ENCODE data around the gene DIP2B.
"Not testable (repeated sequence)": the region's sequence is repeated elsewhere in the genome, so short reads cannot be mapped to it uniquely, and the experiment has no call there.

Gene DIP2B

DNA sequence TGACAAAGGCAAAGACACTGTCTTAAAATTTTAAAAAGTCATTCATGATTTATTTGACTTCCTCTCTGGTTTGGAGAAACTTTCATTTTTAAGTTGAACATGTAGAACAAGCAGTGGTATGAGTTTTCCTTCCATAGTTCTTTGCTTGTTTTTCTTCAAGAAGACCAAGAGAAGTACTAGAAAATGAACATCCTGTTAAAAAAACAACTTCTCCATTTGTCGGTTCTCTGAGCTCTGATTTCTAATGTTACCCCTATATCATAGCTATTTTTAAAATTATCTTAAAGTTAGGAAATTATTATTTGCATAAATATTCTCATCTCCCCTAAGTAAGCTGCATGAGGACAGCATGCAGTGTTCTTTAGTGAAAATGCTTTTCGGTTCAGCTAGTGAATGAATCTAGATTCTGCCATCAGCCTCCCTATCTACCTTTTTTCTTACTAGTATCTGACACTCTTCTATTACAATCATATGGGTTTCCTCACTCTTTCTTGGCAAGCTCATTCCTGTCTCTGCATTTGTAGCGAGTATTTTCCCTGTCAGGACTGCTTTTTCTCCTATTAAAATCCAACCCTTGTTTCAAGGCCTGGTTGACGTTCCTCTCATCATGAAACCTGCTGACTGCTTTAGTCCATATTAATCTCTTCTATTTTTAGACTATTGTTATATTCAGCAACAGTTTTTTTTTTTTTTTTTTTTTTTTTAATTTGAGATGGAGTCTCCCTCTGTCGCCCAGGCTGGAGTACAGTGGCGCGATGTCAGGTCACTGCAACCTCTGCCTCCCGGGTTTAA is 15.8 kb downstream of the DIP2B start:
- TF ChIP-seq, protein P1, sequence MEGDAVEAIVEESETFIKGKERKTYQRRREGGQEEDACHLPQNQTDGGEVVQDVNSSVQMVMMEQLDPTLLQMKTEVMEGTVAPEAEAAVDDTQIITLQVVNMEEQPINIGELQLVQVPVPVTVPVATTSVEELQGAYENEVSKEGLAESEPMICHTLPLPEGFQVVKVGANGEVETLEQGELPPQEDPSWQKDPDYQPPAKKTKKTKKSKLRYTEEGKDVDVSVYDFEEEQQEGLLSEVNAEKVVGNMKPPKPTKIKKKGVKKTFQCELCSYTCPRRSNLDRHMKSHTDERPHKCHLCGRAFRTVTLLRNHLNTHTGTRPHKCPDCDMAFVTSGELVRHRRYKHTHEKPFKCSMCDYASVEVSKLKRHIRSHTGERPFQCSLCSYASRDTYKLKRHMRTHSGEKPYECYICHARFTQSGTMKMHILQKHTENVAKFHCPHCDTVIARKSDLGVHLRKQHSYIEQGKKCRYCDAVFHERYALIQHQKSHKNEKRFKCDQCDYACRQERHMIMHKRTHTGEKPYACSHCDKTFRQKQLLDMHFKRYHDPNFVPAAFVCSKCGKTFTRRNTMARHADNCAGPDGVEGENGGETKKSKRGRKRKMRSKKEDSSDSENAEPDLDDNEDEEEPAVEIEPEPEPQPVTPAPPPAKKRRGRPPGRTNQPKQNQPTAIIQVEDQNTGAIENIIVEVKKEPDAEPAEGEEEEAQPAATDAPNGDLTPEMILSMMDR (conservative IDR thresholded peaks at IDR 0.05; ENCODE audit: low read length): no peak
- no peak overlapping the region for H3K4me3 ChIP-seq (ENCODE audit: low read length)
- no peak for DNase-seq (ENCODE audit: low read depth)

- DNase-seq (ENCODE audit: low read depth): not testable (repeated sequence)
Measured at GRCh38 chr12:50521781-50522180, 17.0 kb downstream of the DIP2B start.

GRCh38 chr12:50523772-50524171 is 19.0 kb downstream of the DIP2B start:
- no peak for DNase-seq (ENCODE audit: low read depth)
- H3K4me3 ChIP-seq (ENCODE audit: low read length): no peak overlapping the region
- TF ChIP-seq, protein P1 (conservative IDR thresholded peaks at IDR 0.05; ENCODE audit: low read length): no peak

More at GRCh38 chr12:50521781-50522180, 17.0 kb downstream of the DIP2B start:
- H3K4me3 ChIP-seq (ENCODE audit: low read length): not testable (repeated sequence)

DNA sequence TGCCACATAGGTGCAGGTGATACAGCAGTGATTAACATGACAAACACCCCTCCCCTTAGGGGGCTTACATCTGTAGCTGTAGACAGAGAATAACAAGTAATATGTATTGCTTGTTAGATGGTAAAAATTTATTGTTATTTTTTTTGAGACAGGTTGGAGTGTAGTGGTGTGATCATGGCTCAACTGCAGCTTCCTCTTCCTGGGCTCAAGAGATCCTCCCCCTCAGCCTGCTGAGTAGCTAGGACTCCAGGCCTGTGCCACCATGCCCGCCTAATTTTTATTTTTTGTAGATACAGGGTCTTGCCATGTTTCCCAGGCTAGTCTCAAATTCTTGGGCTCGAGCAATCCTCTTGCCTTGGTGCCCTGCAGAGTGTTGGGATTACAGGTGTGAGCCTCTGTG is 19.8 kb downstream of the DIP2B start:
- no peak overlapping the region for H3K4me3 ChIP-seq (ENCODE audit: low read length)
- DNase-seq (ENCODE audit: low read depth): no peak
- TF ChIP-seq, protein P1 (conservative IDR thresholded peaks at IDR 0.05; ENCODE audit: low read length): no peak

DNA sequence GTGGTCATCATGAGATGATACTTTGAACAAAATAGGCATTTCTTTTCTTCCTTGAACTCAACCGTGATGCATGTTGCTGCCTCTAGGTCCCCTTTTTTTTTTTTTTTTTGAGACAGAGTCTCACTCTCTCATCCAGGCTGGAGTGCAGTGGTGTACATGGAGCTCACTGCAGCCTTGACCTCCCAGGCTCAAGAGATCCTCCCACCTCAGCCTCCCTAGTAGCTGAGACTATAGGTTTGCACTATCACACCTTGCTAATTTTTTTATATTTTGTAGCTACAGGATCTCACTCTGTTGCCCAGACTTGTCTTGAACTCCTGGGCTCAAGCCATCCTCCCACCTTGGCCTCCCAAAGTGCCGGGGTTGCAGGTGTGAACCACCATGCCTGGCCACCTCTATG is 20.6 kb downstream of the DIP2B start:
- no peak for DNase-seq (ENCODE audit: low read depth)
- H3K4me3 ChIP-seq (ENCODE audit: low read length): no peak overlapping the region
- TF ChIP-seq, protein P1 (conservative IDR thresholded peaks at IDR 0.05; ENCODE audit: low read length): no peak

DNA sequence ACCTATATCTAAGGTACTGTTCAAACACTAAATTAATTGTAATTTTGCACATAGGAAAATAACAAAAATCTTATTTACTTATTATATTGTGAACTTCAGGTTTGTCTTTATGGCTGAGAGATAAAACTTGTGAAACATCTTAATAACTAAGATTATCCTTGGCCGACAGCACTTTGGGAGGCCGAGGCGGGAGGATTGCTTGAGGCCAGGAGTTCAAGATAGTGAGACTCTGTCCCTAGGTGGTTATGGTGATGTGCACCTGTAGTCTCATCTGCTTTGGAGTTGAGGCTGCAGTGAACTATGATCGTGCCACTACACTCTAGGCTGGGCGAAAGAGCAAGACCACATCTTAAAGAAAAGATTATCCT is 22.6 kb downstream of the DIP2B start:
- H3K4me3 ChIP-seq (ENCODE audit: low read length): no peak overlapping the region

GRCh38 chr12:50528800-50529199 is 24.0 kb downstream of the DIP2B start:
- no peak overlapping the region for H3K4me3 ChIP-seq (ENCODE audit: low read length)
- DNase-seq (ENCODE audit: low read depth): no peak
- TF ChIP-seq, protein P1 (conservative IDR thresholded peaks at IDR 0.05; ENCODE audit: low read length): no peak

More for the DNA sequence above, 22.6 kb downstream of the DIP2B start:
- DNase-seq (ENCODE audit: low read depth): no peak
- TF ChIP-seq, protein P1 (conservative IDR thresholded peaks at IDR 0.05; ENCODE audit: low read length): no peak

All from AG10803 (cell line).